Loucy (cell line): ENCODE data around the gene APPL2.

ENCODE experiments used
- H2AFZ ChIP-seq: fragments of 200-600 bp; sonication (generic); 2 replicates; pipeline ENCODE4 v1.6.0; 2016; ENCODE audit warnings: antibody characterized with exemption, mild to moderate bottlenecking, low read length, moderate library complexity
- H3F3A ChIP-seq: fragments of 200-600 bp; 2 replicates; pipeline ENCODE4 v1.6.0; 2016; ENCODE audit warnings: antibody characterized with exemption, low read depth, mild to moderate bottlenecking
- H3K27me3 ChIP-seq: fragments of 200-600 bp; sonication (generic); 2 replicates; pipeline ENCODE4 v1.6.1; 2014; ENCODE audit warnings: low read length, mild to moderate bottlenecking; ENCODE audit not compliant: insufficient read depth, poor library complexity, severe bottlenecking
- H3K36me3 ChIP-seq: fragments of 200-600 bp; sonication (generic); 2 replicates; pipeline ENCODE4 v1.6.1; 2016; ENCODE audit warnings: low read length; ENCODE audit not compliant: insufficient read depth
- H3K4me1 ChIP-seq: fragments of 200-600 bp; sonication (generic); 2 replicates; pipeline ENCODE4 v1.5.1; 2014; ENCODE audit warnings: low read length, mild to moderate bottlenecking; ENCODE audit not compliant: insufficient read depth, poor library complexity, severe bottlenecking
- H3K4me2 ChIP-seq: fragments of 200-600 bp; sonication (generic); 2 replicates; pipeline ENCODE4 v1.6.0; 2014; ENCODE audit warnings: antibody characterized with exemption, low read length, low read depth, mild to moderate bottlenecking; ENCODE audit not compliant: poor library complexity, severe bottlenecking
- H3K4me3 ChIP-seq: fragments of 200-600 bp; sonication (generic); 2 replicates; pipeline ENCODE4 v1.5.1; 2014; ENCODE audit warnings: low read length, mild to moderate bottlenecking, mixed read lengths; ENCODE audit not compliant: poor library complexity, severe bottlenecking
- H3K79me2 ChIP-seq: fragments of 200-600 bp; sonication (generic); 2 replicates; pipeline ENCODE4 v1.6.1; 2014; ENCODE audit warnings: low read length; ENCODE audit not compliant: insufficient read depth
- H3K9ac ChIP-seq: fragments of 200-600 bp; sonication (generic); 2 replicates; pipeline ENCODE4 v1.6.0; 2014; ENCODE audit warnings: mild to moderate bottlenecking, low read depth, low read length, moderate library complexity; ENCODE audit not compliant: poor library complexity, severe bottlenecking
- H3K9me2 ChIP-seq: fragments of 200-600 bp; sonication (generic); replicated peaks from 2 replicates; pipeline ENCODE4 v1.6.1; 2016; ENCODE audit warnings: low read depth, low read length, mixed read lengths
- H3K9me3 ChIP-seq: fragments of 200-600 bp; sonication (generic); 2 replicates; pipeline ENCODE4 v1.6.1; 2014; ENCODE audit warnings: mild to moderate bottlenecking, antibody characterized with exemption, low read length, low read depth; ENCODE audit not compliant: insufficient read depth
- H4K20me1 ChIP-seq: fragments of 200-600 bp; sonication (generic); 2 replicates; pipeline ENCODE4 v1.6.0; 2014; ENCODE audit warnings: antibody characterized with exemption, low read length, mild to moderate bottlenecking; ENCODE audit not compliant: insufficient read depth, poor library complexity, severe bottlenecking
- EZH2phosphoT487 ChIP-seq: fragments of 200-600 bp; IDR thresholded peaks from 2 replicates; pipeline ENCODE4 v1.6.1; 2018; ENCODE audit warnings: antibody characterized with exemption, mild to moderate bottlenecking, moderate library complexity, borderline replicate concordance
- TF ChIP-seq, protein P1 (sequence below): fragments of 200-600 bp; sonication (generic); conservative IDR thresholded peaks from 2 replicates; pipeline ENCODE4 v1.5.1; 2014; ENCODE audit warnings: mild to moderate bottlenecking, antibody characterized with exemption, low read length

APPL2 gene

GRCh38 chr12:105214148-105214547, 21.8 kb downstream of the APPL2 start:
- no peak overlapping the region for H3K9ac ChIP-seq
- H3K79me2 ChIP-seq: no peaks in the 10 kb centered on the region
- no peaks in the 10 kb centered on the region for H3K9me2 ChIP-seq
- no peak overlapping the region for H2AFZ ChIP-seq
- no peaks in the 10 kb centered on the region for H4K20me1 ChIP-seq
- peaks cover 26% of the 10 kb centered on the region; the same call in 1 of the 2 replicates for H3K36me3 ChIP-seq
- peaks cover 4% of the 10 kb centered on the region for H3K4me1 ChIP-seq
- no peaks in the 10 kb centered on the region for H3K9me3 ChIP-seq
- H3K27me3 ChIP-seq: no peaks in the 10 kb centered on the region
- H3K4me2 ChIP-seq: no peak overlapping the region
- TF ChIP-seq, protein P1, sequence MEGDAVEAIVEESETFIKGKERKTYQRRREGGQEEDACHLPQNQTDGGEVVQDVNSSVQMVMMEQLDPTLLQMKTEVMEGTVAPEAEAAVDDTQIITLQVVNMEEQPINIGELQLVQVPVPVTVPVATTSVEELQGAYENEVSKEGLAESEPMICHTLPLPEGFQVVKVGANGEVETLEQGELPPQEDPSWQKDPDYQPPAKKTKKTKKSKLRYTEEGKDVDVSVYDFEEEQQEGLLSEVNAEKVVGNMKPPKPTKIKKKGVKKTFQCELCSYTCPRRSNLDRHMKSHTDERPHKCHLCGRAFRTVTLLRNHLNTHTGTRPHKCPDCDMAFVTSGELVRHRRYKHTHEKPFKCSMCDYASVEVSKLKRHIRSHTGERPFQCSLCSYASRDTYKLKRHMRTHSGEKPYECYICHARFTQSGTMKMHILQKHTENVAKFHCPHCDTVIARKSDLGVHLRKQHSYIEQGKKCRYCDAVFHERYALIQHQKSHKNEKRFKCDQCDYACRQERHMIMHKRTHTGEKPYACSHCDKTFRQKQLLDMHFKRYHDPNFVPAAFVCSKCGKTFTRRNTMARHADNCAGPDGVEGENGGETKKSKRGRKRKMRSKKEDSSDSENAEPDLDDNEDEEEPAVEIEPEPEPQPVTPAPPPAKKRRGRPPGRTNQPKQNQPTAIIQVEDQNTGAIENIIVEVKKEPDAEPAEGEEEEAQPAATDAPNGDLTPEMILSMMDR: no peak
- no peak for TF ChIP-seq EZH2phosphoT487
- H3F3A ChIP-seq: no peaks in the 10 kb centered on the region
- no peak overlapping the region for H3K4me3 ChIP-seq

DNA sequence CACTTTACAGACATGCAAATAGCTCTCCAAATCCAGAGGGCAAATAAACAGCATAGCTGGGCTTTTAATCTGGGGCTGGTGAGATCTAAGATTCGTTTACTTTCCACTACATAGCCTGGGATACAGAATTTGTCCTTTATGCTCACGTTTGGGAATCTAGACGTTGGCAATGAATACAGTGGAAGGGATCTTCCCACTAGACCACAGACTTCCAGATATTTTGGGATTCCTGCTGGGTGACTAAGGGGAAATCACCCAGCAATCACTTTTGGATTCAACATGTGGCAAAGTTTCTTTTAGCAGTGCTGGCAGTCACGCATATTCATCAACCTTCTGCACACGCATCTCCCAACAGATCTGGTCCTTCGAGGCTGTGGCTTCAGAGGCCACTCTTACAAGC, 23.5 kb downstream of the APPL2 start:
- Histone ChIP-seq H3K9me3 (no peaks in the 10 kb centered on the region), H3F3A (no peaks in the 10 kb centered on the region), H3K4me2 (no peak overlapping the region), H3K79me2 (no peaks in the 10 kb centered on the region), H4K20me1 (no peaks in the 10 kb centered on the region), H2AFZ (no peak overlapping the region), H3K4me1 (no peaks in the 10 kb centered on the region), H3K36me3 (peaks cover 20% of the 10 kb centered on the region; the same call in 1 of the 2 replicates), H3K4me3 (no peak overlapping the region), H3K9ac (no peak overlapping the region), H3K9me2 (no peaks in the 10 kb centered on the region), H3K27me3 (no peaks in the 10 kb centered on the region)
- no peak for TF ChIP-seq EZH2phosphoT487
- TF ChIP-seq, protein P1: no peak

GRCh38 chr12:105209091-105209490, 26.9 kb downstream of the APPL2 start:
- Histone ChIP-seq H3K9ac (no peak overlapping the region), H4K20me1 (no peaks in the 10 kb centered on the region), H3K36me3 (peaks cover 5% of the 10 kb centered on the region; the same call in 1 of the 2 replicates), H3K4me2 (no peak overlapping the region), H2AFZ (no peak overlapping the region), H3K4me3 (no peak overlapping the region), H3K9me3 (no peaks in the 10 kb centered on the region), H3F3A (no peaks in the 10 kb centered on the region), H3K27me3 (no peaks in the 10 kb centered on the region), H3K4me1 (no peaks in the 10 kb centered on the region), H3K79me2 (no peaks in the 10 kb centered on the region), H3K9me2 (no peaks in the 10 kb centered on the region)
- TF ChIP-seq, protein P1: no peak
- no peak for TF ChIP-seq EZH2phosphoT487
